Astrocyte of the spinal cord (primary cell): ENCODE results near the gene CHST13.

Source experiments
- DNase-seq: peaks from one replicate; pipeline ENCODE4 v3.0.0; 2011; ENCODE audit warnings: low read depth, low spot score
- H3K4me3 ChIP-seq: 2 replicates; pipeline ENCODE4 v1.5.1; 2011; ENCODE audit warnings: low read depth, mild to moderate bottlenecking, low read length, moderate library complexity
- in situ Hi-C: cut with HindIII; loops from 2 replicates; pipeline ENCODE4 v1.10.0; 2017; ENCODE audit warnings: low sequenced_read_pairs
- TF ChIP-seq, protein P1 (sequence below): IDR thresholded peaks from 2 replicates; pipeline ENCODE4 v1.5.1; 2012; ENCODE audit warnings: low read depth, mild to moderate bottlenecking, low read length, inconsistent platforms

The CHST13 gene

DNA sequence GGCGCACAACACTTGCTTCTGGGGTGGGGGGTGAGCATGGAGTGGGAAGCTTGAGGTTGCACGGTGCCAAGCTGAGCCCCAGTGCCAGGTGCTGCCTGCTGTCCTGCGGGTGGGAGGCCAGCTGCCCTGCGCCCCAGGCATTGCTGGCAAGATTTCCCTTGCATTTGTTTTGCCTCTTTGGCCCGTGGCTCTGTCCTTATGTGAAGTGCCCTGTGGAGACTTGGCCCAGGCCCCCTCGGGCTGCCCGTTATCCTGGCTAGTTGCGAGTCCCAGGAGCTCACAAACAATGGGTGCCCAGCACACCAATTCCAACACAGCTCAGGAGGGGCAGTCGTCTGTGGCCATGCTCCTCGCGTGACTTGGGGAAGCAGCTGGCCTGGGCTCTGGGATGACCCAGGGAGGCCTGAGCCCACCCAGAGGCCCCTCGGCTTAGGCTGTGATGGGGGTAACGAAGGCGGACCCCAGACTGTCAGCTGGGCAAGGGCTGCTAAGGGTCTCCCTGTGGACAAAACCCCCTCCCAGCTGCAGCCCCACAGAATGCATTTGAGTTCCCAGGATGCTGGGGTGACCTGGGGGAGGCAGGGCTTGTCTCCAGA lies 28.8 kb downstream of the CHST13 start:
- no peak for DNase-seq
- H3K4me3 ChIP-seq, result no peak overlapping the region
- in situ Hi-C loops, result no loop called here
- TF ChIP-seq, protein P1, sequence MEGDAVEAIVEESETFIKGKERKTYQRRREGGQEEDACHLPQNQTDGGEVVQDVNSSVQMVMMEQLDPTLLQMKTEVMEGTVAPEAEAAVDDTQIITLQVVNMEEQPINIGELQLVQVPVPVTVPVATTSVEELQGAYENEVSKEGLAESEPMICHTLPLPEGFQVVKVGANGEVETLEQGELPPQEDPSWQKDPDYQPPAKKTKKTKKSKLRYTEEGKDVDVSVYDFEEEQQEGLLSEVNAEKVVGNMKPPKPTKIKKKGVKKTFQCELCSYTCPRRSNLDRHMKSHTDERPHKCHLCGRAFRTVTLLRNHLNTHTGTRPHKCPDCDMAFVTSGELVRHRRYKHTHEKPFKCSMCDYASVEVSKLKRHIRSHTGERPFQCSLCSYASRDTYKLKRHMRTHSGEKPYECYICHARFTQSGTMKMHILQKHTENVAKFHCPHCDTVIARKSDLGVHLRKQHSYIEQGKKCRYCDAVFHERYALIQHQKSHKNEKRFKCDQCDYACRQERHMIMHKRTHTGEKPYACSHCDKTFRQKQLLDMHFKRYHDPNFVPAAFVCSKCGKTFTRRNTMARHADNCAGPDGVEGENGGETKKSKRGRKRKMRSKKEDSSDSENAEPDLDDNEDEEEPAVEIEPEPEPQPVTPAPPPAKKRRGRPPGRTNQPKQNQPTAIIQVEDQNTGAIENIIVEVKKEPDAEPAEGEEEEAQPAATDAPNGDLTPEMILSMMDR, result no peak

DNA sequence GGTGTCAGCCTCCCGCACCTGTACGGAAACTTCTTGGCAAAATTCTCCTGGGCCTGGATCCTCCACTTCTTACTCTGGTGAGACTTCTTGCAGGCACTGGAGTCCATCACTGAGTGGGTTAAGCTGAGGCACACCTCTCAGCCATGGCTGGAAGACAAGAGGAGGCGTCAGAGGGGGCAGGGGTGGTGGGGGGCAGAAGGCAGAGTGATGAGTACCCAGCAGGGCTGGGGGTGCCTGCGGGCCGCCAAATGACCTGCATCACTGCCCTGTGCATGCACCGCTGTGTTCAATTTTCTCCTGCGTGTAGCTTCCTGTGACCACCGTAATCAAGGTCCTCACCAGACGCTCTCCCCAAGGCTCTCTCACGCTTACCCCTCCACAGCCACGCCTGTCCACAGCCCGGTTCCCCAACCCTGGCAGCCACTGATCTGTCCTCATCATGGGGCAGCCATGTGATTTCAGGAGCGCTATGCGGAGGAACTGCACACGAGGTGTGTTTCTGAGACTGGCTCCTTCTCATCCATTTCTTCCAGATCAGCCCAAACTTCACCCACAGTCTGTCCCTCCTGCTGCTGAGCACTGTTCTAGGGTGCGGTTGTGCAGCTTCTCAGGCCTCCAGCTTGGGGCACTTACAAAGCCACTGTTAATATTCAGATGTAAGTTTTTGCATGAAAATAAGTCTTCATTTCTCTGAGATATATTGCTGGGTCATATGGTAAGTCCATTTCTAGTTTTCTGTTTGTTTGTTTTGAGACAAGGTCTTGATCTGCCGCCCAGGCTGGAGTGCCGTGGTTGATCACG lies 29.5 kb downstream of the CHST13 start:
- TF ChIP-seq, protein P1, result no peak
- DNase-seq, result no peak
- in situ Hi-C loops, result no loop called here
- H3K4me3 ChIP-seq, result no peak overlapping the region

DNA sequence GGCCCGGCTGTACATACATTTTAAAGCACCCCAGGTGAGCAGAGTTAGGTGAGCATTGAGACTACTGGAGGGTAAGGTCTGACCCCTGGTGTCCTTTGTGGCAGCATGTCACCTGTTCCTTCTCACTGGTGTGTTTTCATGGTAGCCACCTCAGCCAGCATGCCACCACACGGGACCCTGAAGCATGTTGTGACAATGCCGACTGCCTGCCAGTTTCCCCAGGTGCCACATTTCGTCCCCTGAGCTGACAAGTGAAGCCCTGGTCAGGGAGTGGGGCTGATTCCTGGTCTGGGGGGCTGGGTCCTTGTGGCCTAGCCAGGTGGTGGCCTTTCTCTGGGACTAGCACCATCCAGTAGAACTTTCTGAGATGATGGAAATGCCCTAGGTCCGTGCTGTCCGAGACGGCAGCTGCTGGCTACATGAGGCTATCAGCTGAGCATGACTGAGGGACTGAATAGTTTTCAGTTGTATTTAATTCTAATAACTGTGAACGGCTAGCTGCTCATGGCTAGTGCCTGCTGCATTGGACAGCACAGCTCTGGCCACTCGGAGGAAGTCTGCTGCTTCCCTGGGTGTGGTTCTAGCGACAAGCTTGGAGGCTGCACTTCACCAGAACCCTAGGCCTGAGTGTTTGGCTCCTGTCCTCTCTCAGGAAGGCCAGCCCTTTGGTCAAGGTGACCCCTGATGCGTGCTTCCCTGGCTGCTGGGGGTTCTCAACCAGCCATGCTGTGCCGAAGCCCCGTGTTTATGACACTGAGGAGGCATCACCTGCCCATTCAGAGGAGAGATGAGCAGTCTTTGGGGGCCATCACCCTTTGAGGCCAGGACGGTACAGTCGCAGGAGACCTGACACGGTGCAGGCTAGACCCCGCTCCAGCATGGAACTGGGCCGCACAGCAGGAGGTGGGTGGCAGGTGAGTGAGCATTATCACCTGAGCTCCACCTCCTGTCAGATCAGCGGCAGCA lies 30.9 kb downstream of the CHST13 start:
- TF ChIP-seq, protein P1, result no peak
- in situ Hi-C loops, result no loop called here
- DNase-seq, result no peak
- H3K4me3 ChIP-seq, result no peak overlapping the region

DNA sequence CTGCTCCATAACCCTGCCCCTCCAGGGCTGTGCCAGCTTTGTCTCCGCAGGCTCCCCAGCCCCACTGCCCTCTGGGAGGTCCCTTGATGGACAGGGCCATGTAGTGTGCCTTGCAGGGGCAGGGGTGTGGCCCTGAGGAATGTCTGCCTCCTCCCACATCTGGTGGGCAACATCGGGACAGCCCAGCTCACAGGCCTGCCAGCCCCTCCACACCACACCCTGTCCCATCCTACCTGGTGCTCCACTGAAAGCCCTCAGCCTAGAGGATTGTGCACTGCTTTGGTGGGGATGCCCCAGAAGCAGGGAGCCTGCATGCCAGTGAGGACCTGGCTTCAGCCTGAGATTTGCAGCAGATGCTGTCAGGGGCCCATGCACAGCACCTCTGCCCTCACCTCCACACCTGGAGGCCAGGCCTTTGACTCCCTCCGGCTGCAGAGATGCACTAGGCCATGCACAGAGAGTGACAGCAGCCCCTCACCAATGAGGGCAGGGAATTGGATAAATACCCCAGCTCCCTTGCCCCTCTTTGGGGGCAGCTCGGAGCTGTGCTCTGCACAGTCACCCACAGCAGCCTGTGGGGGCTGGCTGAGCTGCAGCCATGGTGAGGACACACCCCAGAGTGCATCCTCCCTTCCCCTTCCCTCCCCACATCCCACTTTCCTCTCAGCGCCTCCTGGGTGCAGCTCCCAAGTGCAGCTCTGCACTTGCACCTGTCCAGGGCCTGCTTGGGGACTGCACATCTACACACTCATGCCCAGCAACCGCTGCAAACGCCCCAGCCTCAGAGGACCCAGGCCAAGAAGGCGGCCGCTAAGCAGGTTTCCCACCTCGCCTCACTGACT lies 32.1 kb downstream of the CHST13 start:
- in situ Hi-C loops, result no loop called here
- DNase-seq, result no peak
- H3K4me3 ChIP-seq, result no peak overlapping the region
- TF ChIP-seq, protein P1, result no peak

DNA sequence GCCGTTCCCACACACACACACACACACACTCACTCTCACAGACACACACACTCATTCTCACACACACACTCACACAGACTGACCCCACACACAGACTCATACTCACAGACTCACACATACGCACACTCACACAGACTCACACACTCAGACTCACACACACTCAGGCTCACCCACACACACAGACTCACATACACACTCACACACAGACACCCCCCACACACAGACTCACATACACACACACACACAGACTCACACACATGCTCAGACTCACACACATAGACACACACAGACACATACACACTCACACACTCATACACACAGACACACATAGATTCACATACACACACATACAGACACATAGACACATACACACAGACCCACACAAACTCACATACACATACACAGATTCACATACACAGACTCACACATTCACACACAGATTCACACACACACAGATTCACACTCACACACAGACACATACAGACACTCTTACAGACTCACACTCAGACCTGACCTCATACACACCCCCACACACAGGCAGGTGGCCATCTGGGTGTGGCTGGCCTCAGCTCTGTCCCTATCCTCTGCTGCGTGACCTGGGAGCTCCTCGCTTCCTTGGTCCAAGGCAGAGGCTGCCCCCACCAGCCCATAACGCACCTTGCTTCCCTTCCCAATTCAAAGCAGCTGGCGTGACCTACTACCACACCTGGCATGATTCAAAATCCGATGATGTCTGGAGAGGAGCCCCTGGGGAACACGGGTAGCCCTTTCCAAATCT lies 32.9 kb downstream of the CHST13 start:
- H3K4me3 ChIP-seq, result no peak overlapping the region
- in situ Hi-C loops, result no loop called here
- no peak for DNase-seq
- TF ChIP-seq, protein P1, result no peak
